ENCODE data around the gene ARHGAP9.
"Not testable (repeated sequence)": the region's sequence is repeated elsewhere in the genome, so short reads cannot be mapped to it uniquely, and the experiment has no call there.

The ARHGAP9 gene

DNA sequence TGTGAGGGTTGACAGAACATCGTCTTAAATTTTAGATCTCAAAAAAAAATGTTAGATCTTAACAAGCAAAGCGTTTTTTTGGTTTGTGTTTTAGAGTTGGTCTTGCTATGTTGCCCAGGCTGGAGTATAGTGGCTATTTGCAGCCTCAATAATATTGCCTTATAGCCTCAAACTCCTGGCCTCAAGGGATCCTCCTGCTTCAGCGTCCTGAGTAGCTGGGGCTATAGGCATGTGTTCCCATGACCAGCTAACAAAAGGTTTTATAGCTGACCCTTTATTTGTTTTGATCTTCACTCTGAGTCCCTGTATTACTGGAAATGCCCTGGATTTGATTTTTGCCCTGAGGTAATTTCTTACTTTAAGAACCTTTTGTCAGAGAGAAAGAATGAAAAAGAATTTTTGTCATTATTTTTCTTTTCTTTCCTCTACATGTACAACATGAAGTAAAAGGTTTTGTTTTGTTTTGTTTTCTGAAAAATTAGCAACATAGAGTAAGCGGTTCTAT, 39.9 kb downstream of the ARHGAP9 start:
- no peak for DNase-seq (ENCODE audit: low read depth in 1 of 2, low spot score in 1 of 2)

- DNase-seq (ENCODE audit: low read depth in 1 of 2, low spot score in 1 of 2) = no peak
These were observed 41.3 kb downstream of the ARHGAP9 start for GRCh38 chr12:57438400-57438799.

DNA sequence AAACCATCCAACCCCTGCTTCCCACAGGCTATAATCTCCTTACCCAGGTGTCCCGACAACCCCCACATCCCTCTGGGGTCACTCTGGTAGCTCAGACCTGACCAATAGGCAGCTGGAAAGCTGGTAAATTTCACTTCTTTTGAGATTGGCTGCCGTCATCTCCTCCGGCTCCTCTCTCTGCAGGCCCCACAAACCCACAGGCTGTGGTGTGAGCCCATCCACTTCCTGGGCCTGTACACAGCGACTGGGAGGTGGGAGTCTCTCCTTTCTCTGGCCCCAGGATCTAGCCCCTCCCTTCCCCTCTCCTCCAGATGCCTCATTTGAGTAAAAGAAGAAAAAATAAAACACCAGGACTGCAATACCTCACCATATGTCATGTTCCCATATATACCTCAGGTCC, 44.4 kb downstream of the ARHGAP9 start:
- DNase-seq (ENCODE audit: low read depth in 1 of 2, low spot score in 1 of 2) = no peak

GRCh38 chr12:57434517-57435223, 45.0 kb downstream of the ARHGAP9 start, which contains the start of gene INHBC:
INHBC (plus strand) TSS chr12:57434784; CDS start chr12:57434887, 103 bp downstream.
- no peak for DNase-seq (ENCODE audit: low read depth in 1 of 2, low spot score in 1 of 2)

DNA sequence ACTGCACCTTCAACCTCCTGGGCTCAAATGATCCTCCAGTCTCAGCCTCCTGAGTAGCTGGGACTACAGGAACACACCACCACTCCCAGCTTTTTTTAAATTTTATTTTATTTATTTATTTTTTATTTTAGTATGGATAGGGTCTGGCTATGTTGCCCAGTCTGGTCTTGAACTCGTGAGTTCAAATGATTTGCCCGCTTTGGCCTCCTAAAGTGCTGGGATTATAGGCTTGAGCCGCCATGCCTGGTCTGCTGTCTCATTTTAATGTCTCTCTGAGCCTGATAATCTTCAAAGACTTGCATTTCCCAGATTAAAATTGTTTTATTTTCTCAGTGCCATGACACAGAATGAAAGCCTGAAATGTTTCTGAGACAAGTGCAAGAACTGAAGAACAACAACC, 46.3 kb downstream of the ARHGAP9 start:
- no peak for DNase-seq (ENCODE audit: low read depth in 1 of 2, low spot score in 1 of 2)

DNA sequence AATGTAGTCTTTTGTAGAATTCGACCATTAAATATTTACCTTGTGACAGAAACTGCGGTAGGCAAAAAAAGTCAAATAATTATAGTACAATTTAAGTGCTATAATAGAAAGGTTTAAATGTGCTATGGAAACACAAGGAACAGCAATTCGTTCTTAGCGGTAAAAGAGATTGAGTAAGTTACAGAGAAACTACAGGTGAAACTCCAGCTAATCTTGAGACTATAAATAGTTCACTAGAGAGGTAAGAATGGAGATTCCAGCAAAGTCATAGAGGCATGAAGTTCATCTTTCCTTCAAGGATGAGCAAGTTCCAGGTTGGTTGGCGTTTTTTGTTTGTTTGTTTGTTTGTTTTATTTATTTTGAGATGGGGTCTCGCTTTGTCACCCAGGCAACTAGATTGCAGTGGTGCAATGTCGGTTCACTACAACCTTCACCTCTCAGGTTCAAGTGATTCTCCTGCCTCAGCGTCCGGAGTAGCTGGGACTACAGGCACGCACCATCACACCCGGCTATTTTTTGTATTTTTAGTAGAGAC, 47.9 kb downstream of the ARHGAP9 start:
- no peak for DNase-seq (ENCODE audit: low read depth in 1 of 2, low spot score in 1 of 2)

- peak; percentile 86 to 93 for DNase-seq (ENCODE audit: low read depth in 1 of 2, low spot score in 1 of 2)
These were observed 48.6 kb downstream of the ARHGAP9 start, which contains the start of gene R3HDM2 for GRCh38 chr12:57430931-57431566. R3HDM2 (minus strand) TSS chr12:57431043; CDS start chr12:57310428, 120,615 bp downstream.

- DNase-seq (ENCODE audit: low read depth in 1 of 2, low spot score in 1 of 2) = no peak
These were observed 49.3 kb downstream of the ARHGAP9 start for GRCh38 chr12:57430112-57430930.

GRCh38 chr12:57429473-57430111, 50.1 kb downstream of the ARHGAP9 start:
- DNase-seq (ENCODE audit: low read depth in 1 of 2, low spot score in 1 of 2) = no peak

DNA sequence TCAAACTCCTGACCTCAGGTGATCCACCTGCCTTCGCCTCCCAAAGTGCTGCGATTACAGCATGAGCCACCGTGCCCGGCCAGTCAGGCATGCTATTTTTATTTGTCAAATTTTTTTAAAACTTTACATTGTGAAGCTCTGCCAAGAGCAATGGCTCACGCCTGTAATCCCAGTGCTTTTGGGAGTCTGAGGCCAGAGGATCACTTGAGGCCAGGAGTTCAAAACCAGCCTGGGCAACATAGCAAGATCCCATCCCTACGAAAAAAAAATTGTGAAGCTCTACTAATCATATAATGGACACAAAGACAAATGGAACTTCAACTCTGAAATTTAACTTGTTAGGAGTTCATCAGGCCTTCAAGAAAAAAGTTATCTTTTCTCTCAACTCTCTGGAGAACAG, 50.7 kb downstream of the ARHGAP9 start:
- DNase-seq (ENCODE audit: low read depth in 1 of 2, low spot score in 1 of 2) = no peak

- not testable (repeated sequence) for DNase-seq (ENCODE audit: low read depth in 1 of 2, low spot score in 1 of 2)
These were observed 52.7 kb downstream of the ARHGAP9 start for GRCh38 chr12:57426948-57427347.

Data from stimulated activated CD4-positive, alpha-beta T cell treated with anti-CD3 and anti-CD28 coated beads, Interleukin-15, amount 100 ng/mL, for 1 hour (primary cell).